ENCODE results near the gene MED7.

DNA sequence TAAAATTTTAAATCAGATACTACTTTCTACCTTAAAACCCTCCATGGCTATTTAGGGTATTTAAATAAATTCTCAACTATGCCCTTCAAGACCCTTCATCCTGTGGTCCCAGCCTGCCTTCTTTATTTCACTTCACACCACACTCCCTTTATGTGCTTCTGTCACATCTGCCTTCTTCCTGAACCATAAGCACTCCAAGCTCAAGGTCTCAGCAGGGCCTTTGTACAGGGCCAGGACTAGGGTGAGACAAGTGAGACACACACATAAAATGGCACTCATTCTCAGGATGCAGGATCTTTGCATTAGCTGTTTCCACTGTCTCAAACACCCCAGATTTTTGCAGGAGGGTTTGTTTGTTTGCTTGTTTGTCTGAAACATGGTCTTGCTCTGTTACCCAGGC, 45.6 kb upstream of the MED7 start:
- no peak for TF ChIP-seq EZH2phosphoT487 (IDR thresholded peaks at IDR 0.05; ENCODE audit: low read depth)
- TF ChIP-seq, protein P1, sequence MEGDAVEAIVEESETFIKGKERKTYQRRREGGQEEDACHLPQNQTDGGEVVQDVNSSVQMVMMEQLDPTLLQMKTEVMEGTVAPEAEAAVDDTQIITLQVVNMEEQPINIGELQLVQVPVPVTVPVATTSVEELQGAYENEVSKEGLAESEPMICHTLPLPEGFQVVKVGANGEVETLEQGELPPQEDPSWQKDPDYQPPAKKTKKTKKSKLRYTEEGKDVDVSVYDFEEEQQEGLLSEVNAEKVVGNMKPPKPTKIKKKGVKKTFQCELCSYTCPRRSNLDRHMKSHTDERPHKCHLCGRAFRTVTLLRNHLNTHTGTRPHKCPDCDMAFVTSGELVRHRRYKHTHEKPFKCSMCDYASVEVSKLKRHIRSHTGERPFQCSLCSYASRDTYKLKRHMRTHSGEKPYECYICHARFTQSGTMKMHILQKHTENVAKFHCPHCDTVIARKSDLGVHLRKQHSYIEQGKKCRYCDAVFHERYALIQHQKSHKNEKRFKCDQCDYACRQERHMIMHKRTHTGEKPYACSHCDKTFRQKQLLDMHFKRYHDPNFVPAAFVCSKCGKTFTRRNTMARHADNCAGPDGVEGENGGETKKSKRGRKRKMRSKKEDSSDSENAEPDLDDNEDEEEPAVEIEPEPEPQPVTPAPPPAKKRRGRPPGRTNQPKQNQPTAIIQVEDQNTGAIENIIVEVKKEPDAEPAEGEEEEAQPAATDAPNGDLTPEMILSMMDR (IDR thresholded peaks at IDR 0.05; ENCODE audit: low read depth, low read length): no peak
